Body of pancreas (tissue), 4 donors: ENCODE results near the gene CFAP100. TPM values are rescaled to one million over a fixed set of nuclear protein-coding genes. Genes with fewer than 3 reads are reported as not detected.

Source experiments
- ATAC-seq: fragments of 150-250 bp; one replicate; pipeline ENCODE4 v1.9.1; 2016
- DNase-seq, 4 donors: peaks; one replicate each; pipeline ENCODE4 v3.0.0-alpha.2; 2019
- H3K27ac ChIP-seq, 4 donors: fragments of 200-600 bp; sonication (generic); 1 replicate in 3 of 4; 2 replicates in 1 of 4; pipeline versions ENCODE4 v1.5.1 to v1.6.1; 2016 to 2019; ENCODE audit warnings: mild to moderate bottlenecking in 1 of 4, mixed read lengths in 1 of 4, moderate library complexity in 1 of 4
- H3K27me3 ChIP-seq, 2 donors: fragments of 200-600 bp; sonication (generic); one replicate each; pipeline ENCODE4 v1.6.0; 2016; ENCODE audit warnings: mild to moderate bottlenecking in 1 of 2
- H3K36me3 ChIP-seq, 2 donors: fragments of 200-600 bp; sonication (generic); replicated peaks in 1 of 2; 2 replicates each; pipeline ENCODE4 v1.5.1; 2016; ENCODE audit warnings: low read depth in 2 of 2; ENCODE audit not compliant: insufficient read depth in 1 of 2
- H3K4me1 ChIP-seq: fragments of 200-600 bp; sonication (generic); one replicate; pipeline ENCODE4 v1.6.0; 2016
- H3K4me3 ChIP-seq, 2 donors: fragments of 200-600 bp; sonication (generic); 1 replicate in 1 of 2; 2 replicates in 1 of 2; pipeline ENCODE4 v1.5.1; 2016 to 2019
- H3K9me3 ChIP-seq, 3 donors: fragments of 200-600 bp; sonication (generic); 1 replicate in 2 of 3; 2 replicates in 1 of 3; pipeline ENCODE4 v1.5.1; 2016
- POLR2A ChIP-seq, 3 donors: fragments of 450-650 bp; IDR thresholded peaks; one replicate each; pipeline ENCODE4 v1.6.1; 2016; ENCODE audit warnings: antibody characterized with exemption in 3 of 3, mild to moderate bottlenecking in 2 of 3
- WGBS, 2 donors: methylation state at CpG; one replicate each; pipeline ENCODE4 v1.1.5; 2017; 5-methylcytosine and 5-hydroxymethylcytosine counted together
- intact Hi-C: fragments of 100-400 bp; cut with DNase I; formaldehyde crosslinking; loops from one replicate; pipeline ENCODE4 v1.15.1; 2023
- total RNA-seq, 2 donors: library from RNA; depleted of rRNA; stranded (reverse); fragments of >200 nt; gene quantifications; one replicate each; pipeline ENCODE4 v1.1.0, GENCODE V29; 2016
- TF ChIP-seq, protein P1 (sequence below), 7 experiments: fragments of 450-650 bp in 4 of 7; fragments of 200-600 bp in 3 of 7; sonication (generic) in 3 of 7; IDR thresholded peaks; one replicate each; pipeline ENCODE4 v1.5.1; 2016 to 2019; ENCODE audit warnings: antibody characterized with exemption in 7 of 7

Gene CFAP100
- total RNA-seq, 2 donors from 2014 or later = not detected

GRCh38 chr3:126347543-126348161 lies 47.1 kb upstream of the CFAP100 start:
- intact Hi-C loops = no loop called here
- 70 to 73% methylated on average over 8 of the region's 8 CpGs for WGBS, 2 donors
- Histone ChIP-seq H3K27ac (no peak overlapping the region), H3K9me3 (no peaks in the 10 kb centered on the region), H3K4me3 (no peak overlapping the region), H3K27me3 (no peaks in the 10 kb centered on the region), H3K4me1 (peaks cover 83% of the 10 kb centered on the region), H3K36me3 (peaks cover 0 to 4% of the 10 kb centered on the region in 2 donors)
- DNase-seq = no peak
- no peak for ATAC-seq
- TF ChIP-seq POLR2A (IDR thresholded peaks at IDR 0.05) = no peak
- TF ChIP-seq, protein P1, sequence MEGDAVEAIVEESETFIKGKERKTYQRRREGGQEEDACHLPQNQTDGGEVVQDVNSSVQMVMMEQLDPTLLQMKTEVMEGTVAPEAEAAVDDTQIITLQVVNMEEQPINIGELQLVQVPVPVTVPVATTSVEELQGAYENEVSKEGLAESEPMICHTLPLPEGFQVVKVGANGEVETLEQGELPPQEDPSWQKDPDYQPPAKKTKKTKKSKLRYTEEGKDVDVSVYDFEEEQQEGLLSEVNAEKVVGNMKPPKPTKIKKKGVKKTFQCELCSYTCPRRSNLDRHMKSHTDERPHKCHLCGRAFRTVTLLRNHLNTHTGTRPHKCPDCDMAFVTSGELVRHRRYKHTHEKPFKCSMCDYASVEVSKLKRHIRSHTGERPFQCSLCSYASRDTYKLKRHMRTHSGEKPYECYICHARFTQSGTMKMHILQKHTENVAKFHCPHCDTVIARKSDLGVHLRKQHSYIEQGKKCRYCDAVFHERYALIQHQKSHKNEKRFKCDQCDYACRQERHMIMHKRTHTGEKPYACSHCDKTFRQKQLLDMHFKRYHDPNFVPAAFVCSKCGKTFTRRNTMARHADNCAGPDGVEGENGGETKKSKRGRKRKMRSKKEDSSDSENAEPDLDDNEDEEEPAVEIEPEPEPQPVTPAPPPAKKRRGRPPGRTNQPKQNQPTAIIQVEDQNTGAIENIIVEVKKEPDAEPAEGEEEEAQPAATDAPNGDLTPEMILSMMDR (IDR thresholded peaks at IDR 0.05) = no peak

DNA sequence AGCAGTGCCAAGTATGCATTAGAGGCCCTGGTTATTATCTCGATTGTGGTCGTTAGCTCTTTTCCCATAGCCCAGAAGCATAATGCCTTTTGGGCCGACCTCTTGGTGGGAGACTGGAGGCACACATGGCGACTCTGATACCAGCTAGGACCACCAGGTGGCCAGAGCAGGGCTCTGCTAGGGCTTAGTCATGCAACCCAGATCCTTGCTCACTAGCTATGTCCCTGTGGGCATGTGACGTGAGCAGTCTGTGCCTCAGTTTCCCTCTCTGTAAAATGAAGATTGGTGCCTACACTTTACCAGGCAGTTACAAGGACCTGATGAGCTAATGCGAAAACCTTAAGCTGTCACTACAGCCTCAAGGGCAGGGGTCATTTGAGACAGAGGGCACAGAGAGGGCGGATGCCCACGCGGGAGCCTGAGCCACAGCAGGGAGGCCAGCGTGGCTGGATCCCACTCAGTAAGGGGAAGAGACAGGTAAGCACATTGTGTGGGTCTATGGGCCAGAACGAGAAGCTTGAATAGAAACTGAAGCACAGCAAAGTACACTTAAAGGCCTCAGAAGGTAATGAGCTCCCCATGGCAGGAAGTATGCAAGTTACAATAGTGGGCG lies 46.3 kb upstream of the CFAP100 start:
- TF ChIP-seq POLR2A (IDR thresholded peaks at IDR 0.05) = no peak
- TF ChIP-seq, protein P1 (IDR thresholded peaks at IDR 0.05) = peak in 1 of 7 experiments; percentile 9
- intact Hi-C loops = no loop called here
- peaks cover 88% of the 10 kb centered on the region for H3K4me1 ChIP-seq
- no peaks in the 10 kb centered on the region for H3K27me3 ChIP-seq
- no peaks in the 10 kb centered on the region for H3K9me3 ChIP-seq
- peaks cover 0 to 4% of the 10 kb centered on the region in 2 donors for H3K36me3 ChIP-seq
- DNase-seq (no peak), ATAC-seq (no peak)
- H3K27ac ChIP-seq = no peak overlapping the region
- 86 to 88% methylated on average over 11 to 12 of the region's 12 CpGs for WGBS, 2 donors
- no peak overlapping the region for H3K4me3 ChIP-seq

DNA sequence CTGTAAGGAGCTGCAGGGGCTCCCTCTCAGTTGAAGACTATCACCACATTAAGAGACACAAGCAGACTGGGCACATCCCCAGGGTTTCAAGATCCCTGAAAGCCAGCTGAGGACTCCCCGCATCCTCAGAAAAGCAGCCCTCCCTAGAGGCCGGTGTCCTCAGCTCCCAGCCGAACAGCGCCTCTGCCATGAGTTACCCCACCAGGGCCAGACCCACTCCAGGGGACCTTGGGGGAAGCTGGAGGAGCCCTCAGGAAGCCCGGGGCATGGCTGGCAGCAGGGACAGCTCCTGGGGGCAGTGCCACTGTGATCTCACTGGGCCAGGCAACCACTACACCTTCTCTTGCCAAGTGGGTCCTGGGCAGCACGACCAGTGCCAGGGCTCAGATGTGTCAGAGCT lies 45.6 kb upstream of the CFAP100 start:
- intact Hi-C loops = no loop called here
- DNase-seq (peak in 2 of 4 donors; percentile 1 to 12), ATAC-seq (no peak)
- WGBS, 2 donors = 94% methylated on average over 6 of the region's 6 CpGs; no CpG with 5 or more reads in 1 of the 2 donors
- no peaks in the 10 kb centered on the region for H3K9me3 ChIP-seq
- H3K27me3 ChIP-seq = no peaks in the 10 kb centered on the region
- peaks cover 88% of the 10 kb centered on the region for H3K4me1 ChIP-seq
- no peak overlapping the region for H3K4me3 ChIP-seq
- H3K27ac ChIP-seq = no peak overlapping the region
- TF ChIP-seq POLR2A (IDR thresholded peaks at IDR 0.05) = no peak
- TF ChIP-seq, protein P1 (IDR thresholded peaks at IDR 0.05) = no peak
- H3K36me3 ChIP-seq = peaks cover 0 to 4% of the 10 kb centered on the region in 2 donors

DNA sequence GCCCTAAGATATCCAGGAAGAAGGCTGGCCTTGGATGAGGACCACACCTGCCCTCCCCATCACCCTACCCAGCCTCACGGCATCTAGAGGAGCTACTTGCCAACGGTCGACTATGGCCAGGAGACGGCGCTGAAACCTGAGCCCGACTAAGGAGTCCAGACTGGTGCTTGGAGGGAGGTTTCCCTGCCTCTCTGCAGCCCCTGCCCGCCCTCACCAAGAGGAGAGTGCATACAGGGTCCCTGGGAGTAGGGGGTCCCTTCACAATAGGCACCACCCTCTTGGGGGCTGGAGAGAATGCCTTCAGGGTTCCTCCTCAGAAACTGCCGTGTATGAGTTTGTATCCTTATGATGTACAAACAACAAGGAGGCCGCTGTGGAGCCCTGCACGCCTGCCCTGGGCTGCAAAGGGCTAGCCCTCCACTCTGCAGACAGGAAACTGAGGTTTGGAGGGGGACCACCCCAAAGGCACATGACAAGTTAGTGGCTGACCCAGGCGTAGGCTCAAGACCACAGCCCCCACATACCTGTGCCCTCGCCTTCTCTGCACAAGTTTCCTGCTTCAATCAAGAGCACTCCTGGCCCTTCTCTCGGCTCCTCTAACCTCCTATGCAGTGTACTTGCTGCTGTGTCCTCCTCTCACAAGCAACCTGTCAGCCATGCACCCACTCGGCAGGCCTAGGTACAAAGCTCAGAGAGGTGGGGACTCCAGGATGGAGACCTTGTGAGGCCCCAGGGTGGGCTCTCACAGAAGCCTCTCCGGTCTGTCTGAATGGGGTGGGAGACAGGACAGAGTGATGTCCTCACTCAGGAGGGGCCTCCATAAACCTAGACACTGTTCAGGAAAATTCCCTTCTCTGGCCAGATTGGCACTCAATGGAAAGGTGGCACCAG lies 44.9 kb upstream of the CFAP100 start:
- 65 to 77% methylated on average over 11 to 15 of the region's 15 CpGs for WGBS, 2 donors
- ATAC-seq = no peak
- Histone ChIP-seq H3K4me3 (no peak overlapping the region), H3K27ac (peak overlapping the region in 1 of 4 donors; percentile 9), H3K4me1 (peaks cover 90% of the 10 kb centered on the region), H3K36me3 (peaks cover 0 to 4% of the 10 kb centered on the region in 2 donors), H3K9me3 (no peaks in the 10 kb centered on the region), H3K27me3 (no peaks in the 10 kb centered on the region)
- TF ChIP-seq, protein P1 (IDR thresholded peaks at IDR 0.05) = no peak
- TF ChIP-seq POLR2A (IDR thresholded peaks at IDR 0.05) = no peak
- intact Hi-C loops = loop anchor here (10.0 kb wide), 1 partner anchor 105 kb away; no protein-coding TSS in a partner anchor
- peak in 2 of 4 donors; percentile 2 to 7 for DNase-seq
